AG08395 (cell line): Measurements from ENCODE around the gene TSEN34.
"Not testable (repeated sequence)": the region's sequence is repeated elsewhere in the genome, so short reads cannot be mapped to it uniquely, and the experiment has no call there.

Source experiments
- DNase-seq: peaks from one replicate; pipeline ENCODE4 v3.0.0; 2012; ENCODE audit warnings: mixed read lengths, low spot score

Gene TSEN34

GRCh38 chr19:54239491-54240371, 48.6 kb downstream of the TSEN34 start:
- not testable (repeated sequence) for DNase-seq

DNA sequence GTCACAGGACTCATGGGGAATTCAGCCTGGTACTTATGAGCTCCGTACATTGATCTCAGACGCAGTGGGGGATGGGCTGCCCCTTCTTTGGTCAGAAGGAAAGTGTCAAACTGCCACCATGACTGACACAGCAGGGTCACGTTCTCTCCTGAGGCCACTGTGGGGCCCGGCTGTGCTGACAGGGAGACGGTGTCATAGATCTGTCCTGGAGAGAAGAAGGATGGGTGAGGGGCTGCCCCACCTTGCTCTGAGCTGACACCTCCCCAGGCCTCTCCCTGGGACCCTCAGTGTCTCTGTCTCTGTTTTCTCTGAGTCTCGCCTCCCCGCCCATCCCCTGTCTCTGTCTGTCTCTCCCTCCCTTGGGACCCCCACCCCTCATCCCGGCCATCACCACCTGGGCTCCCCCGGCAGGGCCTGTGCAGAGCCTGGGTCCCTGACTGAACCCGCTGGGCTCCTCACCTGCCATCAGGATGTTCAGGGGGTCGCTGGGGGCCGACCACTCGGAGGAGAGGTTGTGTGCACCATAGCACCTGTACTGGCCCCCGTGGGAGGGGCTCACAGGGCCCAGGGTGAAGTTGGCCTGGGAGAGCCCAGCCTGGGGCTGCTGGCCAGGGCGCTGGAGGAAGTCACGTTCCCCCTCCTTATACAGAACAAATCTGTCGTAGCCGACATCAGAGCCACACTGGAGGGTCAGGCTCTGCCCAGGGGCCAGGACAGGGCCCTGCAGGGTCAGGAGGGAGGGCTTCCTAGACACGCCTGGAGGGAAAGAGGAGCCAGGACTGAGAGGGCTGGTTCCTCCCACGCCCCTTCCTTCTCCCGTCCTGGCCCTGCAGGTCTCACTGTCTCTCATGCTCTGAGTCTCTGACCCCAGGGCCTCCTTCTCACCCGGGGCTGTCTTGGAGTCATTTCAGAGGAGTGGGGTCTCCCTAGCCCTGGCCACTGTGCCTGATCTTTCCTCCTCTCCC, 49.5 kb downstream of the TSEN34 start:
- not testable (repeated sequence) for DNase-seq

DNA sequence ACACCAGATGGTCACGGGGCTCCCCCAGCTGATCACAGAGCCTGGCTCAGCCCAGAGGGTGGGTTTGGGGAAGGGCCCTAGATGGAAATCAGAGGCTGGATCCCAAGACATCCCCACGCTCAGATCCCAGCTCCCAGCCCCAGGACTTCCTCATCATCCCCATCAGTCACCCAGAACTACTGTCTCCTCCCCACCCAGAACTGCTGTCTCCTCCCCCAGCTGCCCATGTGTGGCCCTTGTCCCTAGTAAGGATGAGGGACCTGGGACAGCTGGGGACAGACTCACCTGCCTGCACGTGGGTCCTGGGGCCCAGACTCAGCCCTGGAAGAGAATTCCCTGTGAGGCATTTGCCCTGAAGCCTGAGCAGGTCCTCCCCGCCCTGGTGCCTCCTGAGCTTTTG, 51.1 kb downstream of the TSEN34 start:
- not testable (repeated sequence) for DNase-seq

GRCh38 chr19:54242646-54243045, 51.5 kb downstream of the TSEN34 start, which contains the start of gene LILRA6:
TSS of gene LILRA6 (minus strand) at chr19:54242790.
- DNase-seq, result not testable (repeated sequence)

DNA sequence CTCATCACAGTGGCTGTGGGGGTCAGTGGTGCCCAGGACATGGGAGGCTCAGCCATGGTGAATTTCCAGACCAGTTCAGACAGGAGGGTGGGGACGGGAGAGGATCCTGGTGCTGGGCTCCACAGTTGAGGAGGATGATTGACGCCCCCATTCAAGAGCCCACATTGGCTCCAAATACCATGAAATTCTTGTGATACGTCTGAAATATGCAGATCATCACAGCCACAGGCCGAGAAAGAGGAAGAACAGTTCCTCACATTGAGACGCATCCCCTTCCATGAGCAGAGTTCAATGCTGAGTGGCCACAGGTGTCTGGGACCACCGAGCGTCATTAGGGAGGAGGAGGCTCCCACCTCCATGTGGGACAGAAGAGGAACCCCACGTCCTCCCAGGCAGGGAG, 52.7 kb downstream of the TSEN34 start:
- DNase-seq, result not testable (repeated sequence)
